ENCODE measurements around the gene MAGEF1. TPM values are rescaled to one million over a fixed set of nuclear protein-coding genes. Genes with fewer than 3 reads are reported as not detected.

MAGEF1 gene
- total RNA-seq, 1 experiment from 2014 or later: 109 TPM

- no peak for DNase-seq (ENCODE audit: low spot score)
Measured at GRCh38 chr3:184725176-184725719, 13.4 kb upstream of the MAGEF1 start.

- DNase-seq (ENCODE audit: low spot score): no peak
Measured at GRCh38 chr3:184724699-184725098, 12.8 kb upstream of the MAGEF1 start.

- no peak for DNase-seq (ENCODE audit: low spot score)
Measured at GRCh38 chr3:184719709-184720108, 7.8 kb upstream of the MAGEF1 start.

GRCh38 chr3:184718431-184718830 lies 6.6 kb upstream of the MAGEF1 start:
- DNase-seq (ENCODE audit: low spot score): no peak

GRCh38 chr3:184717399-184717983 lies 5.6 kb upstream of the MAGEF1 start:
- DNase-seq (ENCODE audit: low spot score): no peak

- DNase-seq (ENCODE audit: low spot score): no peak
Measured at GRCh38 chr3:184716622-184717398, 4.9 kb upstream of the MAGEF1 start.

GRCh38 chr3:184715943-184716621 lies 4.2 kb upstream of the MAGEF1 start:
- no peak for DNase-seq (ENCODE audit: low spot score)

GRCh38 chr3:184713521-184713920 lies 1.7 kb upstream of the MAGEF1 start:
- no peak for DNase-seq (ENCODE audit: low spot score)

- no peak for DNase-seq (ENCODE audit: low spot score)
Measured at GRCh38 chr3:184713040-184713355, 1.1 kb upstream of the MAGEF1 start.

GRCh38 chr3:184712248-184713039 lies 580 bp upstream of the MAGEF1 start:
- no peak for DNase-seq (ENCODE audit: low spot score)

GRCh38 chr3:184710870-184711492 lies 883 bp downstream of the MAGEF1 start:
- DNase-seq (ENCODE audit: low spot score): peak; percentile 41

GRCh38 chr3:184703657-184704056 lies 8.2 kb downstream of the MAGEF1 start:
- no peak for DNase-seq (ENCODE audit: low spot score)

GRCh38 chr3:184700759-184701158 lies 11.1 kb downstream of the MAGEF1 start:
- DNase-seq (ENCODE audit: low spot score): no peak

GRCh38 chr3:184697845-184698244 lies 14.0 kb downstream of the MAGEF1 start:
- no peak for DNase-seq (ENCODE audit: low spot score)

- DNase-seq (ENCODE audit: low spot score): no peak
Measured at GRCh38 chr3:184696697-184697096, 15.2 kb downstream of the MAGEF1 start.

GRCh38 chr3:184694716-184695115 lies 17.1 kb downstream of the MAGEF1 start:
- DNase-seq (ENCODE audit: low spot score): peak; percentile 31

- no peak for DNase-seq (ENCODE audit: low spot score)
Measured at GRCh38 chr3:184694133-184694665, 17.7 kb downstream of the MAGEF1 start.

- no peak for DNase-seq (ENCODE audit: low spot score)
Measured at GRCh38 chr3:184693011-184693975, 18.6 kb downstream of the MAGEF1 start.

GRCh38 chr3:184691397-184692231 lies 20.2 kb downstream of the MAGEF1 start:
- DNase-seq (ENCODE audit: low spot score): no peak

Data from A172 (cell line).